ENCODE data around the gene NCAM1.

NCAM1 gene

GRCh38 chr11:113308601-113309000, 347.4 kb downstream of the NCAM1 start:
- TF ChIP-seq POLR2AphosphoS5 (IDR thresholded peaks at IDR 0.05; ENCODE audit: low read depth) (no peak), GABPA (IDR thresholded peaks at IDR 0.05; ENCODE audit: low read depth) (no peak), CTCF (IDR thresholded peaks at IDR 0.05; ENCODE audit: insufficient read depth, low read length) (no peak), REST (IDR thresholded peaks at IDR 0.05; ENCODE audit: insufficient replicate concordance, low read depth) (no peak), SPI1 (IDR thresholded peaks at IDR 0.05; ENCODE audit: borderline replicate concordance, low read depth) (no peak)
- no peak overlapping the region for H3K27ac ChIP-seq (replicated peaks)
- no peak for DNase-seq (ENCODE audit: low read depth in 1 of 2, low spot score in 1 of 2)
- H3K27me3 ChIP-seq (ENCODE audit: insufficient read depth, poor library complexity, severe bottlenecking), result no peaks in the 10 kb centered on the region
- no peak overlapping the region for H3K4me3 ChIP-seq (replicated peaks; ENCODE audit: insufficient read depth, low read length)

GRCh38 chr11:113311536-113311935, 350.3 kb downstream of the NCAM1 start:
- no peak overlapping the region for H3K4me3 ChIP-seq (replicated peaks; ENCODE audit: insufficient read depth, low read length)
- TF ChIP-seq CTCF (IDR thresholded peaks at IDR 0.05; ENCODE audit: insufficient read depth, low read length) (no peak), POLR2AphosphoS5 (IDR thresholded peaks at IDR 0.05; ENCODE audit: low read depth) (no peak), GABPA (IDR thresholded peaks at IDR 0.05; ENCODE audit: low read depth) (no peak), SPI1 (IDR thresholded peaks at IDR 0.05; ENCODE audit: borderline replicate concordance, low read depth) (no peak), REST (IDR thresholded peaks at IDR 0.05; ENCODE audit: insufficient replicate concordance, low read depth) (no peak)
- no peaks in the 10 kb centered on the region for H3K27me3 ChIP-seq (ENCODE audit: insufficient read depth, poor library complexity, severe bottlenecking)
- DNase-seq (ENCODE audit: low read depth in 1 of 2, low spot score in 1 of 2), result no peak
- no peak overlapping the region for H3K27ac ChIP-seq (replicated peaks)

- TF ChIP-seq CTCF (IDR thresholded peaks at IDR 0.05; ENCODE audit: insufficient read depth, low read length) (no peak), POLR2AphosphoS5 (IDR thresholded peaks at IDR 0.05; ENCODE audit: low read depth) (no peak), GABPA (IDR thresholded peaks at IDR 0.05; ENCODE audit: low read depth) (no peak), REST (IDR thresholded peaks at IDR 0.05; ENCODE audit: insufficient replicate concordance, low read depth) (no peak), SPI1 (IDR thresholded peaks at IDR 0.05; ENCODE audit: borderline replicate concordance, low read depth) (no peak)
- H3K4me3 ChIP-seq (replicated peaks; ENCODE audit: insufficient read depth, low read length), result no peak overlapping the region
- H3K27me3 ChIP-seq (ENCODE audit: insufficient read depth, poor library complexity, severe bottlenecking), result no peaks in the 10 kb centered on the region
- DNase-seq (ENCODE audit: low read depth in 1 of 2, low spot score in 1 of 2), result no peak
- H3K27ac ChIP-seq (replicated peaks), result no peak overlapping the region
Measured at GRCh38 chr11:113313601-113314000, 352.4 kb downstream of the NCAM1 start.

Measured in HL-60 (cell line).